Endometrium (tissue), 2 donors: ENCODE data around the gene ARL5B.

Experiments used
- FAIRE-seq: peaks from 2 replicates; lab custom pipeline; 2012; peaks lifted over from hg19 to GRCh38; lab: Jason Lieb, UNC
- donor health status: control.
- donor health status: control.

ARL5B gene

GRCh38 chr10:18658271-18659124, 733 bp upstream of the ARL5B start:
- no peak for FAIRE-seq

- FAIRE-seq, result no peak
Observed at GRCh38 chr10:18659819-18660535, 746 bp downstream of the ARL5B start.

GRCh38 chr10:18660816-18661431, 1.7 kb downstream of the ARL5B start:
- FAIRE-seq, result no peak

- no peak for FAIRE-seq
Observed at GRCh38 chr10:18664841-18665478, 5.7 kb downstream of the ARL5B start.

GRCh38 chr10:18665815-18666558, 6.8 kb downstream of the ARL5B start:
- no peak for FAIRE-seq

GRCh38 chr10:18666810-18667209, 7.6 kb downstream of the ARL5B start:
- FAIRE-seq, result no peak

- FAIRE-seq, result no peak
Observed at GRCh38 chr10:18668026-18668425, 8.8 kb downstream of the ARL5B start.

GRCh38 chr10:18675086-18675801, 16.0 kb downstream of the ARL5B start:
- no peak for FAIRE-seq

GRCh38 chr10:18680754-18681153, 21.5 kb downstream of the ARL5B start:
- FAIRE-seq, result no peak

- FAIRE-seq, result peak; percentile 66
Observed at GRCh38 chr10:18681366-18681765, 22.1 kb downstream of the ARL5B start.

GRCh38 chr10:18681971-18682411, 22.8 kb downstream of the ARL5B start:
- no peak for FAIRE-seq

GRCh38 chr10:18683427-18683826, 24.2 kb downstream of the ARL5B start:
- no peak for FAIRE-seq

GRCh38 chr10:18684416-18684815, 25.2 kb downstream of the ARL5B start:
- FAIRE-seq, result no peak

GRCh38 chr10:18684953-18685352, 25.7 kb downstream of the ARL5B start:
- FAIRE-seq, result no peak

GRCh38 chr10:18685555-18685954, 26.3 kb downstream of the ARL5B start:
- no peak for FAIRE-seq

- no peak for FAIRE-seq
Observed at GRCh38 chr10:18687195-18687594, 28.0 kb downstream of the ARL5B start.

- no peak for FAIRE-seq
Observed at GRCh38 chr10:18687706-18688105, 28.5 kb downstream of the ARL5B start.

GRCh38 chr10:18689498-18689897, 30.3 kb downstream of the ARL5B start:
- FAIRE-seq, result peak; percentile 82

GRCh38 chr10:18690541-18690940, 31.3 kb downstream of the ARL5B start:
- no peak for FAIRE-seq

GRCh38 chr10:18699849-18700840, 40.9 kb downstream of the ARL5B start:
- no peak for FAIRE-seq
